ENCODE measurements around the gene TMEM158.

TMEM158 gene

DNA sequence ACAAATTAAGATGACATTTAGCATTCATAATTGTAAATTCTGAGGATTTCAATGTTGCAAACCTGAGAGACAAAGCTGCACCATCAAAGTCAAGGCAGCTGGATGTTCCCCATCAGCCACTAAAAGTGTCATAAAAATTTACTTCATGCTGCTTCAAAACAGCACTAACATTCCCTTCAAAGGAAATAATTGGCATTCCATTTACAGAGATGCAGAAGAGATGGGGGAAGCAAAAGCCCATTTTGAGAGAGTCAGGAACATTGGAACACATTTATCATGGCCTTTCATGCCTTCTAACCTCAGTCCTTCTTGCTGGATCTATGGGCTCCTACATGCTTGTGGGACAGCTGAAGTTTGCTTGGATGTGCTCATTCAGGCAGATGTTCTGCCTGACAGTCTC lies 6.4 kb upstream of the TMEM158 start:
- DNase-seq, result no peak

DNA sequence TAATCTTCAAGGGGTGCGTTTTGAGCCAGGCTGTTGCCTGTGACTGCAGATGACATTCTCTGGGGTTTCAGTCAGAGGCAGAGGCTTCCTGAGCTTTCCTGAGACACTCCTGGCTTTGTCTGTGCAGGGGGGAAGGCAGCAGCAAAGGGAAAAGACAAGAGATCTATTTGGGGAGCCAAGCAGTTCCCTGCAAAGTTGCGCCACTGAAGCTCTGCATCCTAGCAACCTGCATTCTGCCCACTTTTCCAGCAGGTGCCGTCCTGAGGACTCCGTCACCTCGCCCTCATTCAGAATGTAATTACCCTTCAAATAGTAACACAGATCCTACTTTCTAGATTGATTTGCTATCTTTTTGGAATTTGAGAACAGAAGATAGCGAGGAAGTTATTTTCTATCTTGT lies 1.9 kb upstream of the TMEM158 start:
- no peak for DNase-seq

DNA sequence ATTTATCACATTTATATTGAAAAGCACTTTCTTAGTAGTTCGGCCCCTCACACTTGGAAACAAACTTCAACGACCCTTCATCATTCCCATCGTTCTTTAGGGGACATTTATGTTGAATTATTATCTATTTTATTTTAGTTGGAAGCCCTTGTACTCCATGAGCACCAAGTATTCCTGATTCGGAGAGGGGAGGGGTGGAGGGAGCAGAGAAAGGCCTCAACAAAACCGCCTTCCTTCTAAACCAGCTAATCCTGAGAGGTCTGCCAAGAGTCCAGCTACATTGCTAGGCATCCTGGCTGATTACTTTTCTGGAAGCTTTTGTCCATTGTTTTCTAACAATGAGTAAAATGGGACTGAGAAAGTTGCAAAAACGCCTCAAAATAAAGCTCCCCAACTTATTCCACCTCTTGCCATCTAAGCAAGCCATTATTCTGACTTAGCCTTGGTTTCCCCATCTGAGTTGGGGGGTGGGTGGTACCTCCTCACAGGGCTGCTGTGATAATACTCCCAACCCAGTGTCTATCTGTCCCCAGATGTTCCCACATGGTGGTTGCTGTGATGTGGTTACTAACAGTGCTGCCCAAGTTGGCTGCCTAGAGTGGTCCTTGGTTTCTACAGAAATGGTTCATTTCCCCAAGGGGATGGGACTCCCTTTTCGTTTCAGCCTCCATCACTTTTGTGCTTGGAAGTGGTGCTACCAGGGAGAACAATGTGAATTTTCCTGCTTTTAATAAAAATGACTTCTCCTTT lies 1.2 kb upstream of the TMEM158 start:
- DNase-seq, result no peak

DNA sequence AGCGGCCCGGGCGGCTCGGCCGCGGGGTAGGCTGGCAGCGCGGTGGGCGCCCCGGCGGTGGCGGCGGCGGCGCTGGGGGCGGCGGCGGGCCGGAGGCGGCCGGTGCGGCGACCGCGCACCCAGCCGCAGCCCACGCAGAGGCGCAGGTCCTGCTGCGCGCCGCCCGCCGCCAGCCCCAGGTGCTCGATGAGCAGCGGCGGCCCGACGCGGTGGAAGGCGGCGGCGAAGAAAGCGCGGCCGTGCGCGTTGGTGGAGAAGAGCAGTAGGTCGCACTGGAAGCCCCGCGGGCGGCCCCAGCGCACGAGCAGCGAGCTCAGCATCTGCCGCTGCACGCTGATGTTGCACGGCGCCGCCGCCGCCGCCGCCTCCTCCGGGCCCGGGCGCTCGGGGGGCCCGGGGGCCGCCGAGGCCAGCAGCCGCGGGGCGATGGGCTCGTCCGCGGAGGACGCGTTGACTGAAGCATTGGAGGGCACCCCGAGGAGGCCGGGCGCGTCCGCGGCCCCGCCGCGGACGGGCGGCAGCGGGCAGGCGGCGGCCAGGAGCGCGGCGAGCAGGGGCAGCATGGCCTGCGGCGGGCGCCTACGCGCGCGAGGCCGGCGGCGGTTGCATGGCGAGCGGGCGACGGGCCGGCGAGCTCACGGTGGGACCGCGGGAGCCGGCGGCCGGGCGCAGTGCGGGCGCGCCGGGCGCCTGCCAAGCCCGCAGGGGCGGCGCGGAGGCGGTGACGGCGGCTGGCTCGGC lies 452 bp downstream of the TMEM158 start:
- DNase-seq, result no peak

DNA sequence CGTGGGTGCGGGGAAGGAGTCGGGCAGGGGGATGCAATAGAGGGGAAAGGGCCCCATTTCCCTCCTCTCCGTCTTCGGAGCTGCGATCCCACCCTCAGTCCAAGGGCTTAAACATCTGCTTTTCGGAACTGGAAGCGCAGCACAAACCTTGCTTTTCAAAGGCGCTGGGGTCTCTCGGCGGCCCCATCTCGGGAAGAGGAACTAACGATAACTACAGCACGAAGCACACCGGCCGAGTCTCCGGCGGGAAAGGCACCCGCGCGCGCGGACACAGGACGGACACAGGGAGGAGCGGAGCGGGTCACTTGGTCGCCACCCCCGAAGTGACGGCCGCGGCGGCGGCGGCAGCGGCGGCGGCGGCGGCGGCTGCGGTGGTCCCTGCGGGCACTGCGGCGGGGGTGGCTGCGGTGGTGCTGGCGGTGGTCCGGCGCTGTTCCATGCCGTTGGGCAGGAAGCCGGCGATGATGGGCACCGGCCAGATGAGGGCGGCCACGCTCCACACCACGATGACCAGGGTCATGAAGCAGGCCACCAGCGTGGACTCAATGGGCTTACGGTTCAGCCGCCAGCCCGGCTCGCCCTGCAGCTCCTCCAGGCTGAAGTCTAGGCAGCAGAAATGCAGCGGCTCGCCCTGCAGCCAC lies 1.1 kb downstream of the TMEM158 start:
- DNase-seq, result no peak

DNA sequence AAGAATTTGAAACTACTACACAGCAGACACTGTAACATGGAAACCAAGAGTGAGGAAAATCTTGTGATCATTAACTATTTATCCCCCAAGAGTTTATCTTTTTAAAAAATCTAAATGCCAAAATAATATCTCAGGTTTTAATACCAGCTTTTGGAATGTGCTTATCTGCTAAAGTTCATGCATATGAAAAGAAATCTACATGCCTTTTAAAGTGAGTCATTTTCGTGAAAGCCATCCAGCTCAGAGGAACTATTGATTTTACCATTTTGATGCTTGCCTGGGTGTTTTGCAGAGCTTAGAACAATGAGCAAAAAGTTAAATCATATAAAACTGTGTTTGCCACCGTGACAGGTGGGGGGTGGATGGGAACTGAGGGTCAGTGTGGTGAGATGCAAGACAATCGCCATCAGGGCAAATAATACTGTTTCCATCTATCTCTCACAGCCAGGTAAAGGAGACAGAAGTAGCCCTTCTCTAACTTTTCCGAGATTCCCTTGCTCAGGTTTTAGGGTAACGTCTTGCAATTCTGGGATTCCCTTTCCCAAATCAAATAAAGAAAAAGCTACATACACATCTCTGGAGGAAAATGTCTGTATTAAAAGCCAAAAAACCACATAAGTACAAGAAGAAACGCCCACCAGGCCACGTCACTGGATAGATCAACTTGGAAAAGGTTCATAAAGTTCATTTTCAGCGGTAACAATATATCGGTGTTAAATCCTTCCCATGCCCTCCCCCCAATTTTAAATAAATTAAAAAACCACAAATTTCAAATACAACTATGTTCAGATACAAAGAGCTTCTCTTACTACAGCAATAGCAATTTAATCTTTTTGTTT lies 2.0 kb downstream of the TMEM158 start:
- no peak for DNase-seq

DNA sequence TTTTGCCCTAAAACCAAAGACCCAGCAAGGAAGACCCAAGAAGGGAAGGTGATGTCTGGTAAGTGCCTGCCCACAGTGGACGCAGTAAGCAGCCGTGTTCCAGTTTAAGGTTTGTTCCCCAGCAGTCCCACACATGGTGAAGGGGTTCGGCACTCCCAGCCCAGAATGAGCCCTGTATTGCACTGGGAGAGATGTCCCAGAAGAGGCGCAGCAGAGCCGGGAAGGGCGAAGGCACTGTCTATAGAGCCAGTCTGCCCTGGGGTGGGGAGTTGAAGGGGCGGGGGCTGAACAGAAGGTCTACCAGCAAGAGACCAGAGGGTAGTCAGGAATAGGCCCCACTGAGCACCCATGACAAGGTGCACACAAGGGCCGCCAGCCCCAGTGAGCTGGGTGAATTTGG lies 6.4 kb downstream of the TMEM158 start:
- DNase-seq, result no peak

DNA sequence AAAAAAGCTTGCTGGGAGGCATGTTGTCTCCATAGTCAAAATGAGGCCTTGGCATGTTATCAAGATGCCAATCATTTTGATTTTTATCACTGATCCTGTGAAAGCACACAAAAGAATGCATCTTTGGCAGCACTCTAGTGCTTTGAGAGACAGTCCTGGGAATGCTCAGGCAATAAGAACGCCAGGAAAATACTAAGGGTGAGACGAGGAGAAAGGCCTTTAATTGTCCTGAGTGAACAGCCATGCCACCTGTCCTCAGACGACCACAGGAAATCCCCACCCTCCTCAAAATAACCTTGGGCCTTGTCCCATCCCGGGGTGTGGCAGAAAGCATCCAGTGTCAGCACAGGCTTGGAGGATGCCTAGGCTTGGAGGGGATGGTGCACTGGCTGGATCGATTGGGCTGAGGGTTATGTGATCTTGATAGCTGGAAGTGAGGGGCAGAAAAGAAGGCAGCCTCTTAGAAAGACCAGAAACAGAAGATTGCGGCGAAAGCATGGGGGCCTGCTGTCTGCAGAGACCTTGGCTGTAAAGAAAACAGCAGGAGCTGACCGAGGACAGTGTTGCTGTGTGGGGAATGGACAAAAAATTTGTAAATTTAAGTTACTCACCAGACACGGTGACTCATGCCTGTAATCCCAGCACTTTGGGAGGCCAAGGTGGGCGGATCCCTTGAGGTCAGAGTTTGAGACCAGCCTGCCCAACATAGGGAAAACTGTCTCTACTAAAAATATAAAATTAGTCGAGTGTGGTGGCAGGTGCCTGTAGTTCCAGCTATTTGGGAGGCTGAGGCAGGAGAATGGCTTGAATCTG lies 7.3 kb downstream of the TMEM158 start:
- no peak for DNase-seq

DNA sequence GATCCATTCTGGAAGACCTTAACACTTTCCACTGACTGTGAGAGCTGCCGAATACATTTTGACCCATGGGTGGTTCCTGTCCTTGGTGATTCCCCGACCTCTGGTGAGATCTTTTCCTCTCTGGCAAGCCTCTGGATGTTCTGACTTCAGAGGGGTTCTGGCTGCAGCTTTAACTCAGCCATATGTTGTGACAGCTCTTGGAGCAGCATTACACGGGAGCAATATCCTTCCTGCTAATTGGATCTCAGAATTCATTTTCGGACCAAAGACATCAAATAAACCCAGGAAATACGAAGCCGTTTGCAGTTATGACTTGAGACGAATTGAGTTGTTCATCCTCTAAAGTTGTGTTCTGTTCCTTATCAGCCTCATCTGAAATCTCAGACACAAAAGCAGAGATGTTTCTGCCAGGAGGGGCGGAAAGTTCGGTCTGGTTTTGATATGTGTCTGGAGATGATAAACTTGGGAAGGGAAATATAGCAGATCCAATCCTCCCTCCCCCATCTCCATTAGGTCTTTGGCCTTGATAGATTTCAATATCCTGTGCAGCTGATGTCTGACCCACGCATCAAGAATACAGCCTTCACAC lies 10.0 kb downstream of the TMEM158 start:
- no peak for DNase-seq

DNA sequence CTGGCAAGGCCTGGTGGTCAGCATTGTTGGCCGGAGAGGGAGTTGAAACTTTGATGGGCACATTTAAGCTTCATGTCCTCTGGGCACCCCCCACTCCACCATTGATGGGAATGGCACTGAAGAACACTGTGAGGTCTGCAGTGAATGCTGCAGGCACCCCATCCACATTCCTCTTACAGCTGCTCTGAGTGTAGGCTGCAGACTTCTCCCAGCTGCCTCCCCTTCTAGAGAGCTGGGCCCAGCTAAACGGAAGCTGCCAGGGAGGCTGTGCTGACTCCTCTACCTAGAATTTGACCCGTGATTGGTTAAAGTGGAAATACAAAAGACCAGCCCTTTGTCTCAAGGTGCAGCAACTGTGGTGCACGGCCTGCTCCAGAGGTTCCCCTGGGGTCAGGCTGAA lies 10.6 kb downstream of the TMEM158 start:
- no peak for DNase-seq

DNA sequence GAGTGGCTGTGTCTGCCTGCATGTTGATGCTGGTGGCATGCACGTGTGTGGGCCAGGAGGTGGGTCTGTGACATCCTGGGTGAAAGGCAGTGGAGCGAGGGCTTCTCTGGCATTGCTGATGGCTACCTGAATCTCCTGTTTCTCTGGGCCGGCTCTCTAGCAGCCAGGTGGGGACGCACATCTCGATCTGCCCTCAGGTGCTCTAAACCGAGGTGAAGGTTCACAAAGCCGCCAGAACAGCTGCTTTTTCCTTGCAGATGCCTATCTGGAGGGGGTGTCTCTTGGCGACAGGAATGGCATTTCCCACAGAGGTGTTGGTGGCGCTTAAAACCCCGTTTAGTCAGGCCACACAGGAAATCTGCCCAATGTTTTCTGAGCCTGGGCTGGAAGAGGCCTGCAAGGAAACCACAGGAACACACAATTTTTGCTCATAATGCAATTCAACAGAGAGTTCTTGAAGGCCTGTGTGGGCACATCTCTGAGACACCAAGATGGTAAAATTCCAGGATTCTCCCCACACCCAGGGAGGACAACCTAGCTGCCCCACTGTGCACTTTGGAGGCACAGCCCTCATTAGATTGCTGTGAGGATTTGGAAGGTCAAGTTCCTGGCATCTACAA lies 11.9 kb downstream of the TMEM158 start:
- no peak for DNase-seq

DNA sequence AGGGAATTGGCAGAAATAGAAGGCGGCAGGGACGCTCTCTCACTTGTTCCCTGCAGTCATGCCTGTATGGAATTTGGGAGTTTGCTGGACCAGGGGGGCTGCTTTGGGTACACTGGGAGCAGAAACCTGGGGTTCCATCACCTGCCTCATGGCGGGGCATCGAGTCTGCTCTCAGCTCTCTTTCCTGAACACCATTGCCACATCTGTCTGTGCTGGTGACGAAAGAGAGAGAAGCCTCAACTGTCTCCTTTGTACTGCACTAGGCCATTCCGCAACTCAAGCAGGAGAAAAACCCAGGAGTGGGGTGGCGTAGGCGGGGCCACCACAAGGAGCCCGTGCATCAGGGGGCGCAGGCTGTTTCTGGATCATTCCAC lies 14.0 kb downstream of the TMEM158 start:
- no peak for DNase-seq

DNA sequence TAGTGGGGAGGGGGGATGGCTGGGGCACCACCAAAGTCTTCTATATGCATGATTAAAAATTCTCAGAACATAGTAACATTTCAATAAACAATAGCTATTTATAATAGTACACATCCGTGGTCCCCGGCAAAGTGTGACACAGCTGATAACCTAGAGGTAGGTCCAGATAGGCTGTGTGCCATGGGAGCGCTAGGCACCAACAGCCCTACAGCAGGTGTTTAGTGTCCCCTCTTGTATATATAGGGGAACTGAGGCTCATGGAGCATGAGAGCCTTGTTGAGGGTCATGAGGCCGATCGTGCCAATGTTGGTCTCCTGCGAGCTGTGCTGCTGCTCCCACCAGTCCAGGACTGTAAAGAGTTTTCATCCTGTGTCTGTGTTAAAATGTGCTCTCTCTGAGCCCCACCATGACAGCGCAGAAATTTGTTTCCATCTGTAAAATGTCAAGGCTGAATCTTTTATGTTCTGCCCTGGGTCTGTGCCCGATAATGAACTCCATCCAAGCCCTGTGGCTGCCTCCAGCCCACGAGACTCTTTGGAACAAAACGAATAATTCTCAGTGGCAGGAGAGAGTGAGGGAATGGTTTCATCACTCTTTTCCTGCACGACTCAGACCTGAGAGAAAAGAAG lies 14.5 kb downstream of the TMEM158 start:
- DNase-seq, result no peak

DNA sequence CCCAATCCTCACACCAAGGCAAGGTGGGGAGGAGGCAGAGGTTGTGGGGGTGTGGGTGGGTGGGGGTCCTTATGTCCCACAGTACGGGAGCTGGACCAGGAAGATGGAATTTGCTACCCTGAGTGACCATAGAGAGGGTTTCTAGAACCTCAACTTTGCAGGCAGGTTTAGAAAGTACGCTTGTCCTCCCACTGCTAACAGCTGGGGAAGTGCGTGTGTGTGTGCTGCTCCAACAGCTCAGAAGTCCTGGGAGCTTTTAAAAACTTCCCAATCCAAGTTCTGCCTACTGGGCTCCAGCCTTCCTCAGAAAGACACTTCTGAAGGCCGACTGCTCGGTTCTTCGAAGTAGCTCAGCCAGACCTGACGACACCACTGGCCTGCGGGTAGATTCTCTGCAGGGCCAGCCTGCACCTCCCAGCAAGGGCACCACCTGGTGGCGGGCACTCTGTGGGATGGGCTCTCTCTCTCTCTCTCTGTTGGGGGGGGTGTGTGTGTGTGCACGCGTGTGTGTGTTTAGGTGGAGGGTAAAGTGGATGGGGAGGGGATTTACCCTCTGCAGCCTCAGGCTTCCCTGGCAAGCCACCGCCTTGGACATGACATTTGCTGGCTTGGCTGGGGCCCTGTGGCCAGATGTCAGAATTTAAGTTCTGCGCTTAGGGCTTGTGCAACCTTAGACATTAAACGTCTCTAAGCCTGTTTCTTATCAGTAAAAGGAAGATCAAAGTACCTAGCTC lies 15.6 kb downstream of the TMEM158 start:
- DNase-seq, result peak; percentile 81

DNA sequence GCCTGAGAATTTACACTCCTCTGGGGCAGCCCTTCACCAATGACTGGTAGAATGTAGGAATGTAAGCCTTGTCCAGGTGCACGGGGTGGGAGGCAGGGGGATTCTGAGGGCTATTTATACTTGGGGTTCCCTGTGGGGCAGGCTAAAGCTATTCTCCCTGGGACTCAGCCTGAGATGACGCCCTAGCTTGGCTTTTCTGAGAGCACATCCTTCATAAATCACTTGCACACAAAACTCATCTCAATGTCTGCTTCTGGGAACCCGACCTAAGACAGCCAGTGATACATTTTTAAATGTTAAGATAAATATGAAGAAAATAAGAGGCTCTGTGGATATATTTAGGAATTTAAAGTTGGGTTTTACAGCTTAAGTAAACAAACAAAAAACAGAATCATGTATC lies 16.6 kb downstream of the TMEM158 start:
- DNase-seq, result no peak

DNA sequence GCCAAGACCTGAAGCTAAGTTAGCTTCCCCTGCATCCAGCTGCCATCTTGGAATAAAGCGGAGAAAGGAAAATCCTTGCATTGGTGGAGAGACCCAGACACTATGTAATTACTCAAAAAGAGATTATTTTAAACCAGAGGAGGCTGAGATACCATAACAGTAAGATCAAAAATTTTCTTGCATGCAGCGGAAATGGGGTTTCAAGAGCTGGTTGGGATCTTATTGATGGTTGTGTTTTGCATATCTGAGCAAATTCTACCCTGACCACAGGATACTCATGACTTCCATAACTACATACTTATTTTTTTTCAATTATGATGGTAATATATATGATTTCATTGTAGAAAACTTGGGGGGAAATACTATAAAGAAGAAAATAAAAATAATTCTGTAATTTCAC lies 17.5 kb downstream of the TMEM158 start:
- DNase-seq, result no peak

DNA sequence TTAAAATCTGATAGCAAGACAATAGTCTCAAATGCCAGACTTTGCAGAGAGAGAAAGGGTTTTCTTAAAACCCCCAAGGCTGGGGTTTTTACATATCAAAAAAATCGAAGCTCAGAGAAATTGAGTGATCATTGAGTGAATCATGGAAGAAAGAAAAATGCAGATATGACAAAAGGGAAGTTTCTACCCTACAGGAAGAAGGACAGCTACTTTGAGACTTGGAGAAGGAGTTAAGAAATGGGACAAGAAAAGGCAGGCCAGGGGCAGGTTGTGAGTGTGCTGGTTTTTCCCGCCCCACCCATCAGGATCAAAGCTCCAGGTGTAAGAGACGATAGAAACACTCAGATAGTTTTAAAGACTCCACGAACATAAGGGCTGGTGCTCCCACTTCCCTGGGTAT lies 18.6 kb downstream of the TMEM158 start:
- no peak for DNase-seq

DNA sequence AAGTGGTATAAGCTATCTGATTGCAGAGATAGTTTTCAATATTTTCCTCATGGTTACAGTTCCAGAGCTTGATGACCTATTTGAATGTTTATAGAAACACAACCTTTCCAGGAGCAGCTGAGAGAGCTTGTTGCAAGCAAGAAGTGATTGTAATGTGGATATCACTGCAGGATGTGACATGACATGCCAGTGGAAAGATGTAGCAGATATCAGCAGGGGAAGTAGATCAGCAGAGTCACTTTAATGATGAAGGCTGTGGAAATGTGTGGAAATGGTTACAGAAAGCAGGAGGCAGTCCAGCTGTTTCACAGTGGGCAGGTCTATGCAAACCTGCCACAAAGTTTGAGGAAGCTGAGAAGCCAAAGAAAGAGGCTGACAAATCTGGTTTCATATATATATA lies 21.0 kb downstream of the TMEM158 start:
- DNase-seq, result no peak

DNA sequence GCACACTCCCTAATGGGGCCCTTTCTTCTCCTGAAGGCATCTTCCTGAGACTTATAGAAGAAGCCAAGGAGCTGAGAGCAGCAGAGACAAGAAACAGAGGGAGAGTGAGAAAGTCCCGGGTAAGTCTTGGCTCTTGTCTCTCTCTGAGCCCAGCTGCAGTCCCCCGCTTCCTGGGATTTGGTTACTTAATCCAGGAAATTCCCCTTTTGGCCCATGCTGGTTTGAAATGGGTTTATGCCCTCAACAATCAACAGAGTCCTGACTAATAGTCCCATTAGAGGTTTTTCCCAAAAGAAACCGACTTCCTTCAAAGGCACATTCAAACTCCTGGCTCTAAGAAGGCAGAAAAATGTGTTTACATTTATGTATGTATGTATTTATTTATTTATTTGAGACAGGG lies 22.0 kb downstream of the TMEM158 start:
- no peak for DNase-seq
